CD4-positive, alpha-beta memory T cell (primary cell): ENCODE results near the gene EGF. TPM values are rescaled to one million over a fixed set of nuclear protein-coding genes. Genes with fewer than 3 reads are reported as not detected.

ENCODE experiments used
- CTCF ChIA-PET: fragments of 350-600 bp; sonication (Branson Sonifier 250); formaldehyde crosslinking; loops from one replicate; lab custom pipeline; 2021; ENCODE audit warnings: inconsistent platforms; ENCODE audit not compliant: partially characterized antibody; lab: Charles Lee
- POLR2A ChIA-PET: fragments of 350-600 bp; sonication (Branson Sonifier 250); formaldehyde crosslinking; loops from one replicate; lab custom pipeline; 2021; ENCODE audit not compliant: partially characterized antibody; lab: Charles Lee
- DNase-seq, 5 donors: peaks; one replicate each; pipeline versions ENCODE4 v3.0.0 to v3.0.0-alpha.2; 2020 to 2022; ENCODE audit warnings: mixed read lengths in 1 of 5
- H3K27ac ChIP-seq: one replicate; pipeline ENCODE4 v1.7.0; 2013; ENCODE audit warnings: low read depth, low read length
- H3K27me3 ChIP-seq: 2 replicates; pipeline ENCODE4 v1.7.0; 2013; ENCODE audit warnings: mild to moderate bottlenecking, low read length, moderate library complexity; ENCODE audit not compliant: insufficient read depth
- H3K36me3 ChIP-seq: 2 replicates; pipeline ENCODE4 v1.7.0; 2013; ENCODE audit warnings: mild to moderate bottlenecking, low read length, moderate library complexity; ENCODE audit not compliant: insufficient read depth
- H3K4me1 ChIP-seq: 2 replicates; pipeline ENCODE4 v1.7.0; 2013; ENCODE audit warnings: mild to moderate bottlenecking, low read length, moderate library complexity; ENCODE audit not compliant: insufficient read depth
- H3K4me3 ChIP-seq, 2 donors: one replicate each; pipeline ENCODE4 v1.7.0; 2013; ENCODE audit warnings: low read length in 2 of 2, mild to moderate bottlenecking in 1 of 2
- H3K9me3 ChIP-seq, 2 donors: one replicate each; pipeline ENCODE4 v1.7.0; 2013; ENCODE audit warnings: low read length in 2 of 2, control low read depth in 1 of 2; ENCODE audit not compliant: control insufficient read depth in 1 of 2
- H3K27ac Mint-ChIP-seq, 7 donors: one replicate each; pipeline ENCODE4 v1.8.0; 2020 to 2021; ENCODE audit warnings: mixed read lengths in 7 of 7, mild to moderate bottlenecking in 6 of 7, inconsistent platforms in 3 of 7, moderate library complexity in 3 of 7
- H3K27me3 Mint-ChIP-seq, 2 donors: one replicate each; pipeline ENCODE4 v1.8.0; 2020 to 2021; ENCODE audit warnings: mixed read lengths in 2 of 2
- H3K36me3 Mint-ChIP-seq, 2 donors: one replicate each; pipeline ENCODE4 v1.8.0; 2020 to 2021; ENCODE audit warnings: mixed read lengths in 2 of 2, inconsistent platforms in 1 of 2, mild to moderate bottlenecking in 1 of 2
- H3K4me1 Mint-ChIP-seq, 4 donors: one replicate each; pipeline ENCODE4 v1.8.0; 2020 to 2021; ENCODE audit warnings: mixed read lengths in 4 of 4, mild to moderate bottlenecking in 1 of 4
- H3K4me3 Mint-ChIP-seq, 8 donors: one replicate each; pipeline ENCODE4 v1.8.0; 2020 to 2021; ENCODE audit warnings: mixed read lengths in 8 of 8, mild to moderate bottlenecking in 7 of 8, moderate library complexity in 6 of 8, inconsistent platforms in 3 of 8
- H3K9me3 Mint-ChIP-seq, 8 donors: one replicate each; pipeline ENCODE4 v1.8.0; 2020 to 2021; ENCODE audit warnings: mixed read lengths in 8 of 8, mild to moderate bottlenecking in 5 of 8, inconsistent platforms in 3 of 8, moderate library complexity in 1 of 8
- intact Hi-C: fragments of 100-400 bp; cut with micrococcal nuclease; formaldehyde crosslinking; loops from one replicate; pipeline ENCODE4 v1.15.1; 2023
- polyA plus RNA-seq, 2 donors: library from polyadenylated mRNA; unstranded; fragments of 300-500 nt; fragmentation: Illumina TruSeq; gene quantifications; one replicate each; pipeline ENCODE4 v1.2.3, GENCODE V29; 2021
- total RNA-seq, 2 experiments: library from RNA; stranded (reverse); gene quantifications; one replicate each; pipeline ENCODE4 v1.2.3, GENCODE V29; 2021

EGF gene
- total and polyA plus RNA-seq, 4 experiments from 2014 or later: not detected

DNA sequence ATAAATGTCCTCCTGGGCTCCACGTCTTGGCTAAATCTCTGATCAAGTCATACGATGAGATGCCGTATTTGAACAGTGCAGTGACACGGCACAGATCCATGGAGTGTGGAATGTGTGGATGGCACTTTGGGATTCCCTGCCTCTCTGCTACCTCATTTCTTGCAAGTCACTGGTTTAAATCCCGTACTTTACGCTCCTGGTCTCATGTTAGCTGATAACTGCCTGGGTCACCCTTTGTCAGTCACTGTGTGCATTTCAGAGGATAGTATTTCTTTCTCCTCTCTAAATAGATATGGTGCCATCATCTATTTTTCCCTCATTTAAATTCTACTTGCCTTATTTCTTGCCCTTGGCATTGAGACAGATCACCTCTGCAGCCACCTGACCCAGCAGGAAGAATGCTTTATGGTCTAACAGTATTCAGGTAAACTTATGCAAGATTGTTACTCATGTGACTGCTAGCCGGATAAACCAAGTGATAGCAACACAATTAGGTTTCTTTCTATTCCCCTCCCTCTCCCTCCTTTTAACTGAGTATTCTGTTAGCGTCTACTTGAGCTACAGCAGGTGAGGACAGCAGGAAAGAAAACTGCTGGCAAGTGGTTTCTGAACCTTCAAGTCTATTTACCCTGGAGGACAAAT lies 2.8 kb downstream of the EGF start:
- H3K27me3 Mint-ChIP-seq: peaks cover 16 to 30% of the 10 kb centered on the region in 2 donors
- H3K36me3 ChIP-seq: no peaks in the 10 kb centered on the region
- H3K9me3 ChIP-seq: no peaks in the 10 kb centered on the region
- intact Hi-C loops: no loop called here
- POLR2A ChIA-PET: no interaction called here
- no peaks in the 10 kb centered on the region for H3K36me3 Mint-ChIP-seq
- H3K9me3 Mint-ChIP-seq: peaks cover 0 to 3% (median 0%) of the 10 kb centered on the region in 8 donors
- H3K4me3 Mint-ChIP-seq: no peak overlapping the region
- H3K27ac Mint-ChIP-seq: no peak overlapping the region
- H3K27ac ChIP-seq: no peak overlapping the region
- H3K4me1 ChIP-seq: no peaks in the 10 kb centered on the region
- CTCF ChIA-PET: no interaction called here
- H3K4me1 Mint-ChIP-seq: no peaks in the 10 kb centered on the region
- H3K4me3 ChIP-seq: no peak overlapping the region
- DNase-seq: no peak
- H3K27me3 ChIP-seq: no peaks in the 10 kb centered on the region

- Mint-ChIP-seq H3K27ac (no peak overlapping the region), H3K36me3 (no peaks in the 10 kb centered on the region), H3K9me3 (peaks cover 0 to 3% (median 0%) of the 10 kb centered on the region in 8 donors), H3K4me3 (no peak overlapping the region), H3K27me3 (peaks cover 16 to 30% of the 10 kb centered on the region in 2 donors), H3K4me1 (no peaks in the 10 kb centered on the region)
- no peaks in the 10 kb centered on the region for H3K36me3 ChIP-seq
- no peak overlapping the region for H3K27ac ChIP-seq
- H3K27me3 ChIP-seq: no peaks in the 10 kb centered on the region
- DNase-seq: no peak
- ChIA-PET POLR2A (no interaction called here), CTCF (no interaction called here)
- H3K9me3 ChIP-seq: no peaks in the 10 kb centered on the region
- no peaks in the 10 kb centered on the region for H3K4me1 ChIP-seq
- H3K4me3 ChIP-seq: no peak overlapping the region
- intact Hi-C loops: no loop called here
Measured at GRCh38 chr4:109916027-109916409, 3.3 kb downstream of the EGF start.

DNA sequence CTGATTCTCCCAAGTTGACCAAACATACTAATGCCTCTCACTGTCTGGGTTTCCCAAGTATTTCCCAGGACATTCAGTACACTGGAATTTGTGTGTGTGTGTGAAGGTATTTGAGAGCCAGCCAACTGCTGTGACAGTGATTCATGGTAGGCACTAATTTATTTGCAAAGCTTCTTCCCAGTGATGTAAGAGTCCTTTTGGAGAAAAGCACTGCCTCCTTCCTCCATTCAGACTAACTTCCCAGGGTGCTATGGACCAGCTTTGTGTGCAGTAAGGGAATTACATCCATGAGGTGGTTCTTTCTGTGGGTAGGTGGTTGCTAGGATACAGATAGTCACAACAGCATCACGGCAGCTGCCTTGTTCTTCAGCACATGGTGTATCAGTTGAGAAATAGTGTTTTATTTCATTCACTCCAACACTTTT lies 8.7 kb downstream of the EGF start:
- no peak for DNase-seq
- Histone ChIP-seq H3K9me3 (no peaks in the 10 kb centered on the region), H3K27ac (no peak overlapping the region), H3K36me3 (no peaks in the 10 kb centered on the region), H3K4me1 (no peaks in the 10 kb centered on the region), H3K27me3 (no peaks in the 10 kb centered on the region), H3K4me3 (no peak overlapping the region)
- Mint-ChIP-seq H3K4me3 (no peak overlapping the region), H3K9me3 (no peaks in the 10 kb centered on the region), H3K27ac (no peak overlapping the region), H3K27me3 (peaks cover 2% of the 10 kb centered on the region in 2 donors), H3K36me3 (no peaks in the 10 kb centered on the region), H3K4me1 (peaks cover 0 to 4% (median 3%) of the 10 kb centered on the region in 4 donors)
- ChIA-PET POLR2A (no interaction called here), CTCF (no interaction called here)
- intact Hi-C loops: no loop called here

GRCh38 chr4:109925396-109925795 lies 12.7 kb downstream of the EGF start:
- ChIA-PET POLR2A (no interaction called here), CTCF (no interaction called here)
- H3K4me3 Mint-ChIP-seq: no peak overlapping the region
- H3K36me3 Mint-ChIP-seq: no peaks in the 10 kb centered on the region
- H3K9me3 Mint-ChIP-seq: no peaks in the 10 kb centered on the region
- intact Hi-C loops: no loop called here
- no peak overlapping the region for H3K27ac Mint-ChIP-seq
- no peaks in the 10 kb centered on the region for H3K27me3 ChIP-seq
- no peaks in the 10 kb centered on the region for H3K4me1 ChIP-seq
- no peaks in the 10 kb centered on the region for H3K36me3 ChIP-seq
- peaks cover 0 to 12% (median 4%) of the 10 kb centered on the region in 4 donors for H3K4me1 Mint-ChIP-seq
- no peak overlapping the region for H3K4me3 ChIP-seq
- DNase-seq: no peak
- H3K27me3 Mint-ChIP-seq: no peaks in the 10 kb centered on the region
- H3K27ac ChIP-seq: no peak overlapping the region
- H3K9me3 ChIP-seq: no peaks in the 10 kb centered on the region

GRCh38 chr4:109928327-109929045 lies 15.8 kb downstream of the EGF start:
- H3K27me3 Mint-ChIP-seq: no peaks in the 10 kb centered on the region
- H3K36me3 Mint-ChIP-seq: no peaks in the 10 kb centered on the region
- no peak overlapping the region for H3K27ac Mint-ChIP-seq
- H3K4me1 ChIP-seq: no peaks in the 10 kb centered on the region
- H3K4me3 ChIP-seq: no peak overlapping the region
- CTCF ChIA-PET: no interaction called here
- no peak overlapping the region for H3K27ac ChIP-seq
- peaks cover 0 to 12% (median 4%) of the 10 kb centered on the region in 4 donors for H3K4me1 Mint-ChIP-seq
- H3K9me3 Mint-ChIP-seq: no peaks in the 10 kb centered on the region
- H3K9me3 ChIP-seq: no peaks in the 10 kb centered on the region
- no peaks in the 10 kb centered on the region for H3K27me3 ChIP-seq
- no peak for DNase-seq
- intact Hi-C loops: no loop called here
- POLR2A ChIA-PET: no interaction called here
- H3K4me3 Mint-ChIP-seq: no peak overlapping the region
- H3K36me3 ChIP-seq: no peaks in the 10 kb centered on the region

GRCh38 chr4:109930464-109930863 lies 17.8 kb downstream of the EGF start:
- H3K27ac Mint-ChIP-seq: peak overlapping the region in 2 of 7 donors; percentile 0 to 54
- peaks cover 0 to 3% (median 0%) of the 10 kb centered on the region in 8 donors for H3K9me3 Mint-ChIP-seq
- no peaks in the 10 kb centered on the region for H3K36me3 Mint-ChIP-seq
- Histone ChIP-seq H3K27ac (no peak overlapping the region), H3K9me3 (no peaks in the 10 kb centered on the region), H3K27me3 (no peaks in the 10 kb centered on the region), H3K4me1 (no peaks in the 10 kb centered on the region), H3K4me3 (no peak overlapping the region), H3K36me3 (no peaks in the 10 kb centered on the region)
- H3K4me1 Mint-ChIP-seq: peaks cover 0 to 9% (median 1%) of the 10 kb centered on the region in 4 donors
- no peak overlapping the region for H3K4me3 Mint-ChIP-seq
- H3K27me3 Mint-ChIP-seq: peaks cover 0 to 3% of the 10 kb centered on the region in 2 donors
- intact Hi-C loops: no loop called here
- CTCF ChIA-PET: no interaction called here
- POLR2A ChIA-PET: no interaction called here
- no peak for DNase-seq

- intact Hi-C loops: no loop called here
- Histone ChIP-seq H3K4me3 (no peak overlapping the region), H3K36me3 (no peaks in the 10 kb centered on the region), H3K27me3 (no peaks in the 10 kb centered on the region), H3K27ac (no peak overlapping the region), H3K4me1 (no peaks in the 10 kb centered on the region), H3K9me3 (no peaks in the 10 kb centered on the region)
- Mint-ChIP-seq H3K9me3 (peaks cover 0 to 3% (median 0%) of the 10 kb centered on the region in 8 donors), H3K4me3 (no peak overlapping the region), H3K27me3 (peaks cover 0 to 5% of the 10 kb centered on the region in 2 donors), H3K4me1 (peaks cover 0 to 9% (median 1%) of the 10 kb centered on the region in 4 donors), H3K27ac (peak overlapping the region in 2 of 7 donors; percentile 0 to 54), H3K36me3 (no peaks in the 10 kb centered on the region)
- no peak for DNase-seq
- POLR2A ChIA-PET: no interaction called here
- CTCF ChIA-PET: no interaction called here
Measured at GRCh38 chr4:109930872-109931271, 18.2 kb downstream of the EGF start.
